Psoas muscle (tissue), 8 donors: ENCODE results near the gene MICB. TPM values are rescaled to one million over a fixed set of nuclear protein-coding genes. Genes with fewer than 3 reads are reported as not detected.

Experiments used
- ATAC-seq, 4 donors: fragments of 200-7000 bp; cut with Tn5 transposase; one replicate each; pipeline ENCODE4 v1.9.1; 2020; ENCODE audit warnings: moderate library complexity in 3 of 4, mild to moderate bottlenecking in 2 of 4
- DNase-seq, 2 donors: peaks; one replicate each; pipeline ENCODE4 v3.0.0-alpha.2; 2020
- H3K27ac ChIP-seq: fragments of 200-600 bp; one replicate; pipeline ENCODE4 v1.8.0; 2022
- H3K27me3 ChIP-seq, 3 donors: fragments of 200-600 bp in 1 of 3; one replicate each; pipeline versions ENCODE4 v1.6.1 to v1.8.0; 2013 to 2022; ENCODE audit warnings: low read length in 2 of 3, mild to moderate bottlenecking in 2 of 3, moderate library complexity in 1 of 3; ENCODE audit not compliant: insufficient read depth in 3 of 3
- H3K36me3 ChIP-seq, 2 donors: fragments of 200-600 bp in 1 of 2; one replicate each; pipeline versions ENCODE4 v1.6.1 to v1.8.0; 2013 to 2022; ENCODE audit warnings: low read depth in 1 of 2, mild to moderate bottlenecking in 1 of 2, moderate library complexity in 1 of 2; ENCODE audit not compliant: insufficient read depth in 1 of 2
- H3K4me1 ChIP-seq: fragments of 200-600 bp; one replicate; pipeline ENCODE4 v1.8.0; 2022
- H3K4me3 ChIP-seq: fragments of 200-600 bp; one replicate; pipeline ENCODE4 v1.8.0; 2022; ENCODE audit warnings: mild to moderate bottlenecking
- H3K9me3 ChIP-seq: fragments of 200-600 bp; one replicate; pipeline ENCODE4 v1.8.0; 2022
- WGBS, 3 donors: extraction: QIAGEN DNeasy Blood & Tissue Kit; methylation state at CpG; one replicate each; pipeline versions ENCODE4 v1.1.6 to v1.1.7; 2013; 5-methylcytosine and 5-hydroxymethylcytosine counted together
- intact Hi-C, 2 donors: fragments of 100-400 bp; cut with DNase I; formaldehyde crosslinking; loops; one replicate each; pipeline versions ENCODE4 v1.11.0 to v1.14.2; 2022
- polyA plus RNA-seq, 3 donors: library from polyadenylated mRNA; stranded (reverse); fragments of 200-250 nt; gene quantifications; one replicate each; pipeline ENCODE4 v1.2.3, GENCODE V29; 2013
- total RNA-seq, 4 donors: library from RNA; stranded (reverse); fragmentation: NEBNext Ultra II Directional in 2 of 4; extraction: Animal tissue kit (Norgen Biotek cat#: 25700) in 2 of 4; gene quantifications; one replicate each; pipeline versions ENCODE4 v1.2.1 to v1.2.4, GENCODE V29; 2021 to 2023
- TF ChIP-seq, protein P1 (sequence below): fragments of 200-600 bp; IDR thresholded peaks from one replicate; pipeline ENCODE4 v1.8.0; 2022; ENCODE audit warnings: antibody characterized with exemption
- donor health status: healthy with polysubstance abuse.
- donor health status: DM: no; HTN: no; CAD: no; lungs with moderate emphysema.
- donor health status: Bipolar disorder and iron deficiency.
- donor health status: healthy.
- donor health status: DM: yes; HTN: yes; CAD: no.
- donor health status: DM: no; HTN: no; CAD: no.
- donor health status: DM: no; HTN: no; CAD: no.
- donor health status: DM: yes; HTN: yes; CAD: no.

Gene MICB
- total and polyA plus RNA-seq, 7 donors = 0.25 to 1.0 (median 0.65) TPM

DNA sequence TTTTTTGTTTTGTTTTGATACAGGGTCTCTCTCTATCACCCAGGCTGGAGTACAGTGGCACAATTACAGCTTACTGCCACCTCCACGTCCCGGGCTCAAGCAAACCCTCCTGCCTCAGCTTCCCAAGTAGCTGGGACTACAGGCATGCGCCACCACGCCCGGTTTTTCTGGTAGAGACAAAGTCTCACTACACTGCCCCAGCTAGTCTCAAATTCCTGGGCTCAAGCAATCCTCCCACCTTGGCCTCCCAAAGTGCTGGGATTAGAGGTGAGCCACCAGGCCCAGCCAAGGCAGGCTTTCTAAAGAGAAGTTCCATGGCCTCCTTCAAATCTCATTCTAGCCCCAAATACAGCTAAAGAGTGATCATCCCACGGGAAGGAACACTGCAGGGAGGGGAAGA, 36.1 kb downstream of the MICB start:
- H3K4me3 ChIP-seq = no peak overlapping the region
- ATAC-seq (no peak), DNase-seq (no peak)
- intact Hi-C loops = no loop called here
- H3K27ac ChIP-seq = no peak overlapping the region
- TF ChIP-seq, protein P1, sequence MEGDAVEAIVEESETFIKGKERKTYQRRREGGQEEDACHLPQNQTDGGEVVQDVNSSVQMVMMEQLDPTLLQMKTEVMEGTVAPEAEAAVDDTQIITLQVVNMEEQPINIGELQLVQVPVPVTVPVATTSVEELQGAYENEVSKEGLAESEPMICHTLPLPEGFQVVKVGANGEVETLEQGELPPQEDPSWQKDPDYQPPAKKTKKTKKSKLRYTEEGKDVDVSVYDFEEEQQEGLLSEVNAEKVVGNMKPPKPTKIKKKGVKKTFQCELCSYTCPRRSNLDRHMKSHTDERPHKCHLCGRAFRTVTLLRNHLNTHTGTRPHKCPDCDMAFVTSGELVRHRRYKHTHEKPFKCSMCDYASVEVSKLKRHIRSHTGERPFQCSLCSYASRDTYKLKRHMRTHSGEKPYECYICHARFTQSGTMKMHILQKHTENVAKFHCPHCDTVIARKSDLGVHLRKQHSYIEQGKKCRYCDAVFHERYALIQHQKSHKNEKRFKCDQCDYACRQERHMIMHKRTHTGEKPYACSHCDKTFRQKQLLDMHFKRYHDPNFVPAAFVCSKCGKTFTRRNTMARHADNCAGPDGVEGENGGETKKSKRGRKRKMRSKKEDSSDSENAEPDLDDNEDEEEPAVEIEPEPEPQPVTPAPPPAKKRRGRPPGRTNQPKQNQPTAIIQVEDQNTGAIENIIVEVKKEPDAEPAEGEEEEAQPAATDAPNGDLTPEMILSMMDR = no peak
- peaks cover 3% of the 10 kb centered on the region for H3K4me1 ChIP-seq
- WGBS, 3 donors = 86 to 91% (median 90%) methylated on average over 6 of the region's 6 CpGs
- H3K9me3 ChIP-seq = no peaks in the 10 kb centered on the region
- peaks cover 31 to 97% of the 10 kb centered on the region in 2 donors for H3K36me3 ChIP-seq
- H3K27me3 ChIP-seq = no peaks in the 10 kb centered on the region

DNA sequence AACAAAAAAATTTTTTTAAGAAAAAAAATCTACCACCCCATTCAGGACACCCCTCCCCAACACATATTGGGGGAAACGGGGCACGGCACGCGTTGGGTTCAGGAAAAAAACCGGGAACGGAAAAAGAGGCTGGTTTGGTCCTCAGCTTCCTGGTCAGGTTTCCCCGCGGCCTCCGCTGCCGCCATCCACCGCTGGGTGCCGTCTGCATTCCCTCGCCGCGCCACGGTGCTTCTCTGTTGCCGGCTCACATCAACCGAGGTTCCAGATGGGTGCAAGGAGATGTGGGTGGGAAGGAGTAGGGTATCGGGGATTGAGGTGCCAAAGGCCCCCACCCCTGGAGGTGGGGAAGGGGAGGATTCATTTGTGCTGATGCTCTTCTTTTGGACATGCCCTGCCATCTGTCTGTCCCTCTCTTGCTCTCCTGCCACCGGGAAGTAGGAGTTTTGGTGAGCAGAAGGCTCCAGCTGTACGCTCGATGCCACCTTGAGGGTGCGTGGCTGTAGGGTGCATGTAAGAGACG, 36.6 kb downstream of the MICB start:
- intact Hi-C loops = no loop called here
- Histone ChIP-seq H3K4me1 (peaks cover 9% of the 10 kb centered on the region), H3K36me3 (peaks cover 35 to 100% of the 10 kb centered on the region in 2 donors), H3K4me3 (no peak overlapping the region), H3K27me3 (no peaks in the 10 kb centered on the region), H3K27ac (no peak overlapping the region), H3K9me3 (no peaks in the 10 kb centered on the region)
- no peak for DNase-seq
- no peak for ATAC-seq
- TF ChIP-seq, protein P1 = no peak
- WGBS, 3 donors = 87 to 92% (median 88%) methylated on average over 24 of the region's 24 CpGs

DNA sequence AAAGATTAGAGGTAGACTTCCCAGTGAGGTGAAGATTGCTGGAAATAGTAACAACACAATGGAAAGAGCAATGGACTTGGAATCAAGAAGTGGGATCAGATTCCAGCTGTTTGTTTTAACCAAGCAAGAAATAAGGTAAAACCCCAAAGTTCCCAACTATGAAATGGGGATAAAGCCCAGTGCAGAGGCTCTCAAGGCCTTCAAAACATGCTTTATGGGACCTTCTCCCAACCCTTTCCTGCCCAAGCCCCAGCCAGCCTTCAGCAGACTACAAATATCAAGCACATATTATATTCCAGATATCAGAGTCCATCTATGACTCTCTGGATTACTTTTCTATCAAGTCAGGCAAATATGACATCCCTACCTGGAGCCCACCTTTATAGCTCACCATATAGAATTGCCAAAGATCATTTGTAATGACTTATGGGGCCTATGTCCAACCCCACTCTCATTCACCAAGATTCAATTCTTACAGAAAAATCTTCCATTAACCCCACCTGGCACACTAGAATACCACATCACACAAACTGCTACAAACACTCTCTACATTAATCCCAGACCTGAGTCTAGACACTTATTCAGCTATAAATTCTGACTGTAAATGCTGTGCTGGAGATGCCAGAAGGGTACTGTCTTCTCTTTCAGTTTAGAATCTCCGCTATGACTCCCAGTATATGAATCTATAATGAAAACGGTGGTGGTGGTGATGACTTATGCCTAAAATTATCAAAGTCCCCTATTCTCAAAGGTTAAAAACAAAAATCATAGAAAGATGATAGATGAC, 37.8 kb downstream of the MICB start:
- no peak overlapping the region for H3K4me3 ChIP-seq
- WGBS, 3 donors = 32 to 38% (median 37%) methylated on average over 2 of the region's 2 CpGs
- TF ChIP-seq, protein P1 = no peak
- DNase-seq (no peak), ATAC-seq (no peak)
- no peaks in the 10 kb centered on the region for H3K9me3 ChIP-seq
- H3K36me3 ChIP-seq = peaks cover 42 to 97% of the 10 kb centered on the region in 2 donors
- no peak overlapping the region for H3K27ac ChIP-seq
- intact Hi-C loops = no loop called here
- peaks cover 20% of the 10 kb centered on the region for H3K4me1 ChIP-seq
- H3K27me3 ChIP-seq = no peaks in the 10 kb centered on the region

DNA sequence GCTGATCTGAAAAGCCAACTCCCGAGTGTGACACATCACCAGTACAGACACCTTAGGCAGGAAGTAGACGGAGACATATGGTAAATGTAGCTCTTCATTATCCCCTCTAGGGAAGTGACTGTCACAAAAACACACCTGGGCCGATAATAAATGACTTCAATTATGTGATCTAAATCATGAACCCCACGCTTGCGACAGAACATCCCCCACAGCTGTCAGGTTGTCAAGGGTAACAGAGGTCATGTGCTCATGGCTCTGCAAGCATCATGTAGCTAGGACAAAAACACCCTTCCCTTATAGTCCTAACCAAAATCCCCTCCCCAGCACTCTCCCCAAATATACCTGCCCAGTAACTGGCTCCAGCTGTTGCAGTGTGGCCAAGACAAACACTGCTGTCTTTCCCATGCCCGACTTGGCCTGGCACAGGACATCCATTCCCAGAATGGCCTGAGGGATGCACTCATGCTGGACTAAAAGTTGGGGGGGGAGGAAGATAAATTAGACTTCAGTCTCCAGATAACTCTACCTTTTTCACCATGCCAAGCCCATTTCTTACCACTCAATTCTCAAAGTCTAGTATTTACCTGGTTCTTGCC, 41.0 kb downstream of the MICB start:
- no peak for ATAC-seq
- no peak for DNase-seq
- Histone ChIP-seq H3K36me3 (peaks cover 33 to 65% of the 10 kb centered on the region in 2 donors), H3K9me3 (no peaks in the 10 kb centered on the region), H3K4me1 (peaks cover 29% of the 10 kb centered on the region), H3K4me3 (peak overlapping the region; percentile 88), H3K27ac (peak overlapping the region; percentile 34), H3K27me3 (no peaks in the 10 kb centered on the region)
- TF ChIP-seq, protein P1 = no peak
- WGBS, 3 donors = 45 to 57% (median 46%) methylated on average over 6 of the region's 6 CpGs
- intact Hi-C loops = no loop called here
